NCI-H345 treated with DMSO at 0.1 percent for 48 hours (cell line): ENCODE data around the gene PGA3.
"Not testable (repeated sequence)": the region's sequence is repeated elsewhere in the genome, so short reads cannot be mapped to it uniquely, and the experiment has no call there.

ENCODE experiments used
- DNase-seq: peaks from one replicate; lab custom pipeline; 2025; ENCODE audit not compliant: unreplicated experiment; lab: John Stamatoyannopoulos, UW

Gene PGA3

GRCh38 chr11:61248071-61248470 lies 44.8 kb downstream of the PGA3 start:
- DNase-seq, result not testable (repeated sequence)

- not testable (repeated sequence) for DNase-seq
These were observed 45.9 kb downstream of the PGA3 start for GRCh38 chr11:61249201-61249600.

GRCh38 chr11:61250796-61251765 lies 47.8 kb downstream of the PGA3 start:
- not testable (repeated sequence) for DNase-seq

- DNase-seq, result not testable (repeated sequence)
These were observed 49.0 kb downstream of the PGA3 start for GRCh38 chr11:61252332-61252731.

- DNase-seq, result peak; percentile 33
These were observed 51.2 kb downstream of the PGA3 start for GRCh38 chr11:61254403-61255025.

GRCh38 chr11:61256710-61257482 lies 53.6 kb downstream of the PGA3 start:
- DNase-seq, result no peak

- no peak for DNase-seq
These were observed 55.2 kb downstream of the PGA3 start for GRCh38 chr11:61258546-61258945.

- no peak for DNase-seq
These were observed 56.0 kb downstream of the PGA3 start for GRCh38 chr11:61259363-61259762.
